IPS DF 4.7 (cell line): ENCODE data around the gene PSMD2.

ENCODE experiments used
- DNase-seq: peaks from one replicate; pipeline ENCODE4 v3.0.0-alpha.2; 2013; ENCODE audit warnings: low spot score; ENCODE audit errors: extremely low read depth

Gene PSMD2

GRCh38 chr3:184277366-184277765, 21.7 kb upstream of the PSMD2 start:
- no peak for DNase-seq

GRCh38 chr3:184282941-184283340, 16.1 kb upstream of the PSMD2 start:
- DNase-seq = no peak

- DNase-seq = no peak
Measured at GRCh38 chr3:184283681-184284080, 15.4 kb upstream of the PSMD2 start.

GRCh38 chr3:184284696-184285095, 14.3 kb upstream of the PSMD2 start:
- DNase-seq = no peak

GRCh38 chr3:184289426-184289938, 9.6 kb upstream of the PSMD2 start:
- DNase-seq = peak; percentile 71

GRCh38 chr3:184290331-184290730, 8.7 kb upstream of the PSMD2 start:
- no peak for DNase-seq

- DNase-seq = no peak
Measured at GRCh38 chr3:184291044-184291737, 7.8 kb upstream of the PSMD2 start.

GRCh38 chr3:184291738-184292445, 7.1 kb upstream of the PSMD2 start:
- DNase-seq = no peak

- DNase-seq = no peak
Measured at GRCh38 chr3:184295771-184296170, 3.3 kb upstream of the PSMD2 start.

- DNase-seq = no peak
Measured at GRCh38 chr3:184296616-184297015, 2.4 kb upstream of the PSMD2 start.

- DNase-seq = no peak
Measured at GRCh38 chr3:184299488-184300377, 692 bp downstream of the PSMD2 start.

- DNase-seq = no peak
Measured at GRCh38 chr3:184300378-184300720, 1.3 kb downstream of the PSMD2 start.

- no peak for DNase-seq
Measured at GRCh38 chr3:184305577-184305976, 6.5 kb downstream of the PSMD2 start.

- no peak for DNase-seq
Measured at GRCh38 chr3:184306341-184306972, 7.4 kb downstream of the PSMD2 start.

GRCh38 chr3:184307915-184308314, 8.9 kb downstream of the PSMD2 start:
- no peak for DNase-seq

- no peak for DNase-seq
Measured at GRCh38 chr3:184308744-184309143, 9.7 kb downstream of the PSMD2 start.

GRCh38 chr3:184311633-184312032, 12.6 kb downstream of the PSMD2 start:
- DNase-seq = no peak

- DNase-seq = no peak
Measured at GRCh38 chr3:184314363-184314699, 15.3 kb downstream of the PSMD2 start, which contains the start of gene EIF4G1. EIF4G1 (plus strand) TSS chr3:184314606; CDS start chr3:184315797, 1,191 bp downstream.

GRCh38 chr3:184314700-184315542, 15.9 kb downstream of the PSMD2 start:
- DNase-seq = no peak

GRCh38 chr3:184315543-184315867, 16.5 kb downstream of the PSMD2 start:
- DNase-seq = no peak
